WTC11 (cell line): Measurements from ENCODE around the gene G6PC3. TPM values are rescaled to one million over a fixed set of nuclear protein-coding genes. Genes with fewer than 3 reads are reported as not detected.

Experiments used
- ATAC-seq: fragments of 200-7000 bp; cut with Tn5 transposase; 2 replicates; pipeline ENCODE4 v1.10.0; 2021; ENCODE audit warnings: mild to moderate bottlenecking, moderate library complexity
- CTCF ChIA-PET: fragments of 300-600 bp; sonication (Branson Sonifier 250); formaldehyde crosslinking; loops from one replicate; lab custom pipeline; 2021; ENCODE audit warnings: antibody characterized with exemption; lab: Charles Lee
- POLR2A ChIA-PET: fragments of 350-600 bp; sonication (Branson Sonifier 250); formaldehyde crosslinking; loops from one replicate; lab custom pipeline; 2021; ENCODE audit warnings: antibody characterized with exemption; lab: Charles Lee
- DNase-seq: peaks from one replicate; pipeline ENCODE4 v3.0.0; 2021; ENCODE audit warnings: low spot score
- H3K27ac Mint-ChIP-seq: 2 replicates; pipeline ENCODE4 v1.8.0; 2021; ENCODE audit warnings: mixed read lengths
- H3K27me3 Mint-ChIP-seq: 2 replicates; pipeline ENCODE4 v1.8.0; 2021; ENCODE audit warnings: low read depth, mild to moderate bottlenecking, moderate library complexity, mixed read lengths
- H3K36me3 Mint-ChIP-seq: 2 replicates; pipeline ENCODE4 v1.8.0; 2021; ENCODE audit warnings: mixed read lengths
- H3K4me1 Mint-ChIP-seq: 2 replicates; pipeline ENCODE4 v1.8.0; 2022; ENCODE audit warnings: mixed read lengths
- H3K4me3 Mint-ChIP-seq: 2 replicates; pipeline ENCODE4 v1.8.0; 2021; ENCODE audit warnings: mild to moderate bottlenecking, moderate library complexity, mixed read lengths
- H3K9me3 Mint-ChIP-seq: 2 replicates; pipeline ENCODE4 v1.8.0; 2021; ENCODE audit warnings: mixed read lengths
- CDX4 ChIP-seq: fragments of 250-450 bp; sonication (Bioruptor Pico); IDR thresholded peaks from 2 replicates; pipeline ENCODE4 v1.9.0; 2021; ENCODE audit warnings: moderate library complexity, mild to moderate bottlenecking, inconsistent platforms, borderline replicate concordance
- CTCF ChIP-seq: fragments of 200-600 bp; IDR thresholded peaks from 2 replicates; pipeline ENCODE4 v1.8.0; 2022; ENCODE audit warnings: antibody characterized with exemption
- ELF4 ChIP-seq: sonication (generic); formaldehyde crosslinking; IDR thresholded peaks from 2 replicates; pipeline ENCODE4 v1.8.1; 2022; ENCODE audit warnings: low read depth, mild to moderate bottlenecking, moderate library complexity, missing genetic modification reagents
- ERG ChIP-seq: fragments of 250-450 bp; sonication (Bioruptor Pico); IDR thresholded peaks from 2 replicates; pipeline ENCODE4 v1.8.0; 2021; ENCODE audit warnings: mild to moderate bottlenecking
- ESRRA ChIP-seq: sonication (generic); formaldehyde crosslinking; IDR thresholded peaks from 2 replicates; pipeline ENCODE4 v1.8.1; 2022; ENCODE audit warnings: mild to moderate bottlenecking, missing genetic modification reagents, borderline replicate concordance
- FOXP4 ChIP-seq: sonication (generic); formaldehyde crosslinking; IDR thresholded peaks from 2 replicates; pipeline ENCODE4 v1.8.0; 2022; ENCODE audit warnings: mild to moderate bottlenecking, missing genetic modification reagents
- GABPB1 ChIP-seq: sonication (generic); formaldehyde crosslinking; IDR thresholded peaks from 2 replicates; pipeline ENCODE4 v1.8.1; 2023; ENCODE audit warnings: mild to moderate bottlenecking, missing genetic modification reagents
- HMGXB4 ChIP-seq: sonication (generic); formaldehyde crosslinking; IDR thresholded peaks from 2 replicates; pipeline ENCODE4 v1.8.1; 2023; ENCODE audit warnings: mild to moderate bottlenecking, moderate library complexity, missing genetic modification reagents
- IRF1 ChIP-seq: sonication (generic); formaldehyde crosslinking; IDR thresholded peaks from 2 replicates; pipeline ENCODE4 v1.8.0; 2023; ENCODE audit warnings: missing genetic modification reagents
- KAT7 ChIP-seq: sonication (generic); formaldehyde crosslinking; IDR thresholded peaks from 2 replicates; pipeline ENCODE4 v1.8.1; 2023; ENCODE audit warnings: missing genetic modification reagents, mild to moderate bottlenecking, borderline replicate concordance
- NFYB ChIP-seq: sonication (generic); formaldehyde crosslinking; conservative IDR thresholded peaks from 2 replicates; pipeline ENCODE4 v1.8.0; 2022; ENCODE audit warnings: low read depth, missing genetic modification reagents
- NR1H2 ChIP-seq: sonication (generic); formaldehyde crosslinking; IDR thresholded peaks from 2 replicates; pipeline ENCODE4 v1.9.0; 2021; ENCODE audit warnings: mild to moderate bottlenecking, moderate library complexity, missing genetic modification reagents
- NR3C1 ChIP-seq: sonication (generic); formaldehyde crosslinking; conservative IDR thresholded peaks from 2 replicates; pipeline ENCODE4 v1.8.1; 2023; ENCODE audit warnings: low read depth, mild to moderate bottlenecking, missing genetic modification reagents
- RELA ChIP-seq: sonication (generic); formaldehyde crosslinking; IDR thresholded peaks from 2 replicates; pipeline ENCODE4 v1.8.1; 2022; ENCODE audit warnings: missing genetic modification reagents, mild to moderate bottlenecking, borderline replicate concordance
- SP1 ChIP-seq: sonication (generic); formaldehyde crosslinking; conservative IDR thresholded peaks from 2 replicates; pipeline ENCODE4 v1.8.1; 2022; ENCODE audit warnings: missing genetic modification reagents
- TCF7 ChIP-seq: sonication (generic); formaldehyde crosslinking; IDR thresholded peaks from 2 replicates; pipeline ENCODE4 v1.8.0; 2022; ENCODE audit warnings: mild to moderate bottlenecking, low read depth, missing genetic modification reagents, moderate library complexity
- TP53 ChIP-seq: sonication (generic); formaldehyde crosslinking; IDR thresholded peaks from 2 replicates; pipeline ENCODE4 v1.8.1; 2023; ENCODE audit warnings: mild to moderate bottlenecking, missing genetic modification reagents
- USF2 ChIP-seq: sonication (generic); formaldehyde crosslinking; IDR thresholded peaks from 2 replicates; pipeline ENCODE4 v1.8.1; 2023; ENCODE audit warnings: mild to moderate bottlenecking, missing genetic modification reagents, moderate library complexity
- ZNF138 ChIP-seq: sonication (generic); formaldehyde crosslinking; conservative IDR thresholded peaks from 2 replicates; pipeline ENCODE4 v1.8.1; 2022; ENCODE audit warnings: mild to moderate bottlenecking, moderate library complexity, missing genetic modification reagents
- ZNF317 ChIP-seq: sonication (generic); formaldehyde crosslinking; IDR thresholded peaks from 2 replicates; pipeline ENCODE4 v1.8.1; 2023; ENCODE audit warnings: low read depth, mild to moderate bottlenecking, moderate library complexity, missing genetic modification reagents, borderline replicate concordance
- ZNF416 ChIP-seq: fragments of 250-450 bp; sonication (Bioruptor Pico); IDR thresholded peaks from 2 replicates; pipeline ENCODE4 v1.9.0; 2021; ENCODE audit warnings: mild to moderate bottlenecking, inconsistent platforms
- ZNF425 ChIP-seq: fragments of 250-450 bp; sonication (Bioruptor Pico); conservative IDR thresholded peaks from 2 replicates; pipeline ENCODE4 v1.9.0; 2021; ENCODE audit warnings: mild to moderate bottlenecking
- ZSCAN18 ChIP-seq: fragments of 250-450 bp; sonication (Bioruptor Pico); IDR thresholded peaks from 2 replicates; pipeline ENCODE4 v2.1.2; 2022; ENCODE audit warnings: mild to moderate bottlenecking, moderate library complexity
- total RNA-seq: library from RNA; stranded (reverse); gene quantifications from 3 replicates; pipeline ENCODE4 v1.2.3, GENCODE V29; 2021

Gene G6PC3
- total RNA-seq, 1 experiment from 2014 or later = 121 TPM

GRCh38 chr17:44066204-44066930, 4.2 kb upstream of the G6PC3 start, which contains the start of gene LSM12:
Gene LSM12, minus strand, starts transcription at chr17:44066671. Its CDS starts 84 bp downstream, at chr17:44066587.
- H3K4me3 Mint-ChIP-seq = peak within 1 kb of the TSS; percentile 96
- peaks cover 28% of the 10 kb centered on the region for H3K36me3 Mint-ChIP-seq
- CTCF ChIA-PET = interaction anchor here (0.6 to 3.6 kb wide), 4 partner anchors 30 to 264 kb away, joined by 4 to 11 read pairs (median 4); no protein-coding TSS in a partner anchor
- TF ChIP-seq ZNF317 = no peak
- no peak for TF ChIP-seq NR3C1 (CRISPR knock-in tag)
- no peak for TF ChIP-seq ELF4 (CRISPR knock-in tag)
- no peak for TF ChIP-seq ZNF425 (CRISPR knock-in tag)
- no peak for TF ChIP-seq ZSCAN18 (CRISPR knock-in tag)
- TF ChIP-seq NR1H2 (CRISPR knock-in tag) = no peak
- TF ChIP-seq HMGXB4 (CRISPR knock-in tag) = no peak
- 0 out of 2 replicates have a peak, but pooled peaks have one; percentile 27 for TF ChIP-seq ZNF416 (CRISPR knock-in tag)
- no peak for TF ChIP-seq ZNF138
- TF ChIP-seq ERG = no peak
- no peak for TF ChIP-seq TP53 (CRISPR knock-in tag)
- TF ChIP-seq IRF1 (CRISPR knock-in tag) = no peak
- peak; percentile 53; the same call in 1 of the 2 replicates for TF ChIP-seq FOXP4 (CRISPR knock-in tag)
- TF ChIP-seq KAT7 (CRISPR knock-in tag) = peak; percentile 54; the same call in 1 of the 2 replicates
- no peak for TF ChIP-seq CDX4
- TF ChIP-seq NFYB (CRISPR knock-in tag) = no peak
- 0 out of 2 replicates have a peak, but pooled peaks have one; percentile 25 for TF ChIP-seq RELA
- peak; percentile 38 for TF ChIP-seq GABPB1 (CRISPR knock-in tag)
- no peak for TF ChIP-seq ESRRA (CRISPR knock-in tag)
- TF ChIP-seq TCF7 (CRISPR knock-in tag) = no peak
- TF ChIP-seq SP1 (CRISPR knock-in tag) = peak; percentile 88
- no peak for TF ChIP-seq CTCF
- TF ChIP-seq USF2 = peak; percentile 44; the same call in 1 of the 2 replicates

More at GRCh38 chr17:44066204-44066930, 4.2 kb upstream of the G6PC3 start, which contains the start of gene LSM12:
- Mint-ChIP-seq H3K27ac (peak within 1 kb of the TSS; percentile 99), H3K9me3 (no peaks in the 10 kb centered on the region), H3K27me3 (no peaks in the 10 kb centered on the region), H3K4me1 (peaks cover 40% of the 10 kb centered on the region)
- ATAC-seq = peak; percentile 57
- POLR2A ChIA-PET = interaction anchor here (0.6 to 1.5 kb wide), 4 partner anchors 30 to 157 kb away, joined by 3 to 9 read pairs (median 4); partner anchors contain the start of gene HDAC5
- peak; percentile 93 for DNase-seq
